ENCODE measurements around the gene ATF6. TPM values are rescaled to one million over a fixed set of nuclear protein-coding genes. Genes with fewer than 3 reads are reported as not detected.

The ATF6 gene
- total and polyA plus RNA-seq, 2 of the 8 experiments (the other 6 are each of a cell fraction or from before 2014, with no cell fraction given), result 4.6 to 10.0 TPM

DNA sequence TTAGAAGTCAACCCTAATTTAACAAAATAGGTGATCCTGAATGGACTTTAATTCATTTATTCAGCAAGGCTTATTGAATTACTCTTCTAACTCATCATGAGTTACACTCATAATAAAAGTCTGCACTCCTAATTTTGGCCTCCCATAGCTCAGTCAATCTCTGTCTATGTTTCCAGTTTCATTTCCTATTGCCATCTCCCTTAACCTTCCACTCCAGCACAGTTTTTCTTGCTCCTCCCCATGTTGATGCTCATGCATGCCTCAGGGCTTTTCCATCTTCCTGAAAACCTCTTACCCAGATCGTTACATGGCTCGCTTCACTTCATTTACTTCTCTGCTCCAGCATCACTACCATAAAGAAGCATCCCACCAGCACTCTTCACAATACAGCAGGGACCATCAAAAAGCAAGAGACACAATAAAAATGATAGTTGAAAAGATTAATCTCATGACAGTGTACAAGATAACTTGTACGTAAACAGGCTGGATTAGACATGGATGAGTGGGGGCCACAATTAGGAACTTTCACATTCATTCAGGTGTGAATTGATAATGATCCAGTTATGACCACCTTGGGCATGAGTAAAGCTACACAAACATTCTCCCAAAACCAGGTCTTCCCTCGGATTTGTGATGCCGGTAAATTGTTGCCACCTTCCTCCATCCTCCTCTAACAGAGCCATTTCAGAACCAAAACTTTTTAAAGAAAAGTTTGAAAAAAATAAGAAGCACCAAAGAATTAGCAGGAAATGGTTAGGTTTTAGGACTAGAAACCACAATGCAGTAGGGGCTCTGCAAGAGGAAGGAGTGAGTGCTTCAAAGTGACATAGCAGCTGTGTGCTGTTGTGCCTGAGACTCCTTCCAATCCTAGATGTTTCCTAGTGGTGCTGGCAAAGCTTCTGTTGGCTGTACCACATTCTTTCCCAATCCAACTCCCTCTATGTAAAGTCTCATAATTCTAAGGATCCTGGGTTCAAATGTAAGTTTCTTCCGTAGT, 167.8 kb downstream of the ATF6 start:
- no peak overlapping the region for H2BK120ac ChIP-seq (replicated peaks; ENCODE audit: low read depth, low read length)
- FAIRE-seq (no peak), DNase-seq (ENCODE audit: low read depth in 1 of 2, low spot score in 2 of 2) (no peak)
- no peak overlapping the region for H3K4ac ChIP-seq (replicated peaks; ENCODE audit: insufficient read length, low read depth, low read length)
- no peak overlapping the region for H3K23ac ChIP-seq (ENCODE audit: insufficient read length)
- H3K4me2 ChIP-seq (ENCODE audit: insufficient read depth in 1 of 2, low read depth in 2 of 2, low read length in 2 of 2), result no peak overlapping the region
- no peak overlapping the region for H2BK12ac ChIP-seq (ENCODE audit: low read depth, low read length)
- POLR2A ChIA-PET (ENCODE audit: partially characterized antibody), result interaction anchor here (1.1 kb wide), 1 partner anchor 20 kb away, joined by 3 read pairs; no protein-coding TSS in a partner anchor
- H3K14ac ChIP-seq (ENCODE audit: insufficient read length), result no peak overlapping the region
- H4K91ac ChIP-seq (replicated peaks; ENCODE audit: insufficient read length, low read length), result no peak overlapping the region
- H3K56ac ChIP-seq (replicated peaks; ENCODE audit: insufficient read length, low read depth, low read length), result no peak overlapping the region
- H2BK20ac ChIP-seq (ENCODE audit: low read length), result no peak overlapping the region
- H3K36me3 ChIP-seq (ENCODE audit: control insufficient read depth in 2 of 4, insufficient read depth in 4 of 4, low read length in 3 of 4), result no peaks in the 10 kb centered on the region
- no peaks in the 10 kb centered on the region for H3K79me1 ChIP-seq (ENCODE audit: low read depth, low read length)
- no peaks in the 10 kb centered on the region for H3K4me1 ChIP-seq (replicated peaks in 1 of 4; ENCODE audit: control insufficient read depth in 3 of 4, insufficient read depth in 4 of 4, low read length in 3 of 4)
- no peak overlapping the region for H3K4me3 ChIP-seq (ENCODE audit: extremely low read depth in 1 of 4, insufficient read depth in 2 of 4, low read depth in 3 of 4, low read length in 4 of 4)
- H2AK5ac ChIP-seq (ENCODE audit: low read depth, low read length), result no peak overlapping the region
- H3K23me2 ChIP-seq (ENCODE audit: low read depth, low read length), result no peaks in the 10 kb centered on the region
- WGBS, 2 experiments (ENCODE audit: extremely low coverage in 1 of 2, insufficient coverage in 1 of 2, insufficient read length in 1 of 2, insufficient replicate concordance in 2 of 2, low coverage in 1 of 2, low lambda C conversion rate in 2 of 2, missing lambda C conversion rate in 1 of 2), result 77% methylated on average over 6 of the region's 6 CpGs; no CpG with 5 or more reads in 1 of the 2 experiments
- no peaks in the 10 kb centered on the region for H3K27me3 ChIP-seq (replicated peaks in 1 of 4; ENCODE audit: control insufficient read depth in 3 of 4, extremely low read depth in 1 of 4, insufficient read depth in 3 of 4, low read length in 3 of 4)
- CTCF ChIA-PET (ENCODE audit: partially characterized antibody), result interaction anchor here (1.5 kb wide), 1 partner anchor 10 kb away, joined by 3 read pairs; no protein-coding TSS in a partner anchor
- H4K5ac ChIP-seq (ENCODE audit: insufficient read length, low read depth, low read length), result no peak overlapping the region
- H4K8ac ChIP-seq (ENCODE audit: extremely low read depth, insufficient read depth, low read length), result no peak overlapping the region
- H3K18ac ChIP-seq (ENCODE audit: extremely low read depth, low read length), result no peak overlapping the region
- no peaks in the 10 kb centered on the region for H4K20me1 ChIP-seq (replicated peaks in 1 of 2; ENCODE audit: control insufficient read depth in 1 of 2, insufficient read depth in 2 of 2, low read length in 2 of 2)
- H2BK15ac ChIP-seq (ENCODE audit: low read length), result no peak overlapping the region
- H3K27ac ChIP-seq (ENCODE audit: low read depth, low read length), result no peak overlapping the region
- H2AFZ ChIP-seq (ENCODE audit: low read length), result no peak overlapping the region
- H3K9me3 ChIP-seq (ENCODE audit: insufficient read depth in 2 of 2, low read depth in 1 of 2, low read length in 1 of 2), result no peaks in the 10 kb centered on the region
- no peak for TF ChIP-seq SP1 (IDR thresholded peaks at IDR 0.05; ENCODE audit: low read depth, low read length)
- no peak for TF ChIP-seq E2F6 (IDR thresholded peaks at IDR 0.05)
- TF ChIP-seq ATF3 (IDR thresholded peaks at IDR 0.05; ENCODE audit: insufficient read depth, low read depth, low read length), result no peak
- H2BK5ac ChIP-seq (ENCODE audit: low read depth, low read length), result no peak overlapping the region
- no peak overlapping the region; a peak in 1 of 7 replicates for H3K9ac ChIP-seq (replicated peaks in 1 of 4; ENCODE audit: extremely low read depth in 1 of 4, low read depth in 3 of 4, low read length in 3 of 4)
- no peaks in the 10 kb centered on the region for H3K79me2 ChIP-seq (ENCODE audit: control insufficient read depth in 1 of 2, insufficient read depth in 2 of 2, low read length in 2 of 2)

All from H1 (cell line).